B cell (primary cell): Measurements from ENCODE around the gene NUP214. TPM values are rescaled to one million over a fixed set of nuclear protein-coding genes. Genes with fewer than 3 reads are reported as not detected.

ENCODE experiments used
- ATAC-seq: fragments of 200-7000 bp; cut with Tn5 transposase; one replicate; pipeline ENCODE4 v1.10.0; 2021; ENCODE audit warnings: low read depth, mild to moderate bottlenecking, moderate number of reproducible peaks, moderate library complexity
- CTCF ChIA-PET: fragments of 350-600 bp; sonication (Branson Sonifier 250); formaldehyde crosslinking; loops from one replicate; lab custom pipeline; 2021; ENCODE audit warnings: antibody characterized with exemption, inconsistent platforms; lab: Charles Lee
- POLR2A ChIA-PET: fragments of 350-600 bp; sonication (Branson Sonifier 250); formaldehyde crosslinking; loops from one replicate; lab custom pipeline; 2021; ENCODE audit warnings: antibody characterized with exemption; lab: Charles Lee
- DNase-seq: peaks from one replicate; pipeline ENCODE4 v3.0.0; 2013
- H2AFZ ChIP-seq: 2 replicates; pipeline ENCODE4 v1.6.1; 2012; ENCODE audit warnings: mild to moderate bottlenecking, low read depth, low read length; ENCODE audit not compliant: insufficient read depth, poor library complexity, severe bottlenecking
- H3K27ac ChIP-seq, 2 donors: 1 replicate in 1 of 2; 2 replicates in 1 of 2; pipeline ENCODE4 v1.5.1; 2012 to 2013; ENCODE audit warnings: low read length in 2 of 2, mild to moderate bottlenecking in 2 of 2, moderate library complexity in 1 of 2
- H3K27me3 ChIP-seq, 4 experiments: fragments of 200-600 bp in 1 of 4; sonication (generic) in 1 of 4; replicated peaks in 1 of 4; 1 replicate in 2 of 4; 2 replicates in 2 of 4; pipeline versions ENCODE4 v1.6.1 to v1.7.0; 2013 to 2016; ENCODE audit warnings: low read length in 3 of 4, mild to moderate bottlenecking in 2 of 4, mixed read lengths in 1 of 4, moderate library complexity in 1 of 4; ENCODE audit not compliant: insufficient read depth in 4 of 4, control insufficient read depth in 3 of 4; ENCODE audit errors: control extremely low read depth in 1 of 4
- H3K36me3 ChIP-seq, 2 experiments: replicated peaks in 1 of 2; 1 replicate in 1 of 2; 2 replicates in 1 of 2; pipeline versions ENCODE4 v1.6.1 to v1.7.1; 2013; ENCODE audit warnings: low read length in 1 of 2; ENCODE audit not compliant: insufficient read depth in 2 of 2, control insufficient read depth in 1 of 2; ENCODE audit errors: control extremely low read depth in 1 of 2, extremely low read depth in 1 of 2
- H3K4me1 ChIP-seq, 2 donors: fragments of 200-600 bp in 1 of 2; sonication (generic) in 1 of 2; 1 replicate in 1 of 2; 2 replicates in 1 of 2; pipeline versions ENCODE4 v1.5.1 to v1.6.1; 2013 to 2017; ENCODE audit warnings: low read length in 2 of 2; ENCODE audit not compliant: control insufficient read depth in 2 of 2, insufficient read depth in 2 of 2
- H3K4me2 ChIP-seq: replicated peaks from 2 replicates; pipeline ENCODE3; 2012; ENCODE audit warnings: mild to moderate bottlenecking, low read depth, low read length; ENCODE audit not compliant: poor library complexity, severe bottlenecking
- H3K4me3 ChIP-seq, 5 experiments: fragments of 200-600 bp in 1 of 5; sonication (generic) in 1 of 5; 1 replicate in 3 of 5; 2 replicates in 2 of 5; pipeline versions ENCODE4 v1.5.1 to v1.7.0; 2011 to 2016; ENCODE audit warnings: low read length in 4 of 5, mild to moderate bottlenecking in 4 of 5, low read depth in 2 of 5, control low read depth in 1 of 5, moderate library complexity in 1 of 5; ENCODE audit not compliant: insufficient read depth in 1 of 5; ENCODE audit errors: control extremely low read depth in 1 of 5, extremely low read depth in 1 of 5
- H3K79me2 ChIP-seq: fragments of 200-600 bp; sonication (generic); one replicate; pipeline ENCODE4 v1.6.0; 2016; ENCODE audit warnings: low read length; ENCODE audit not compliant: control insufficient read depth, insufficient read depth
- H3K9ac ChIP-seq: fragments of 200-600 bp; sonication (generic); 2 replicates; pipeline ENCODE4 v1.6.1; 2017; ENCODE audit warnings: mild to moderate bottlenecking, low read length, moderate library complexity
- H3K9me3 ChIP-seq, 3 donors: one replicate each; pipeline versions ENCODE4 v1.6.1 to v1.7.1; 2013; ENCODE audit warnings: low read length in 2 of 3; ENCODE audit not compliant: control insufficient read depth in 2 of 3, insufficient read depth in 1 of 3; ENCODE audit errors: control extremely low read depth in 1 of 3
- H4K20me1 ChIP-seq: 2 replicates; pipeline ENCODE4 v1.6.0; 2012; ENCODE audit warnings: mild to moderate bottlenecking, low read length; ENCODE audit not compliant: insufficient read depth, control insufficient read depth, poor library complexity, severe bottlenecking
- H3K27ac Mint-ChIP-seq: one replicate; pipeline ENCODE4 v1.8.0; 2021; ENCODE audit warnings: mixed read lengths
- H3K27me3 Mint-ChIP-seq: one replicate; pipeline ENCODE4 v1.8.0; 2021; ENCODE audit warnings: mixed read lengths
- H3K4me1 Mint-ChIP-seq: one replicate; pipeline ENCODE4 v1.8.0; 2021; ENCODE audit warnings: mixed read lengths
- H3K4me3 Mint-ChIP-seq: one replicate; pipeline ENCODE4 v1.8.0; 2021; ENCODE audit warnings: mixed read lengths
- H3K9me3 Mint-ChIP-seq: one replicate; pipeline ENCODE4 v1.8.0; 2022; ENCODE audit warnings: mixed read lengths; ENCODE audit not compliant: insufficient read depth
- EZH2 ChIP-seq: IDR thresholded peaks from 2 replicates; pipeline ENCODE4 v1.6.1; 2012; ENCODE audit warnings: borderline replicate concordance, low read depth, mild to moderate bottlenecking, moderate library complexity, low read length; ENCODE audit not compliant: insufficient read depth, poor library complexity, severe bottlenecking
- WGBS: methylation state at CpG from one replicate; pipeline ENCODE4 v1.1.5; 2013; ENCODE audit warnings: missing lambda C conversion rate; ENCODE audit not compliant: insufficient coverage; 5-methylcytosine and 5-hydroxymethylcytosine counted together
- intact Hi-C: fragments of 100-400 bp; cut with micrococcal nuclease; formaldehyde crosslinking; loops from one replicate; pipeline ENCODE4 v1.10.0; 2022
- polyA plus RNA-seq: library from polyadenylated mRNA; depleted of rRNA; stranded (reverse); fragments of >200 nt; gene quantifications from 2 replicates; pipeline ENCODE4 v1.2.3, GENCODE V29; 2012
- total RNA-seq, 2 donors: library from RNA; stranded (reverse); fragments of 120-200 nt in 1 of 2; gene quantifications; 1 replicate in 1 of 2; 2 replicates in 1 of 2; pipeline versions ENCODE4 v1.2.3 to v1.2.4, GENCODE V29; 2013 to 2022
- TF ChIP-seq, protein P1 (sequence below): fragments of 200-600 bp; IDR thresholded peaks from one replicate; pipeline ENCODE4 v1.8.0; 2022; ENCODE audit warnings: antibody characterized with exemption, mild to moderate bottlenecking

Gene NUP214
- total and polyA plus RNA-seq, 2 donors (not counting 1 experiment from before 2014, with no cell fraction given) = 19.0 to 94.6 TPM

GRCh38 chr9:131227959-131228460, 102.6 kb downstream of the NUP214 start:
- H3K9me3 ChIP-seq = no peaks in the 10 kb centered on the region
- H2AFZ ChIP-seq = peak overlapping the region; percentile 14
- TF ChIP-seq, protein P1, sequence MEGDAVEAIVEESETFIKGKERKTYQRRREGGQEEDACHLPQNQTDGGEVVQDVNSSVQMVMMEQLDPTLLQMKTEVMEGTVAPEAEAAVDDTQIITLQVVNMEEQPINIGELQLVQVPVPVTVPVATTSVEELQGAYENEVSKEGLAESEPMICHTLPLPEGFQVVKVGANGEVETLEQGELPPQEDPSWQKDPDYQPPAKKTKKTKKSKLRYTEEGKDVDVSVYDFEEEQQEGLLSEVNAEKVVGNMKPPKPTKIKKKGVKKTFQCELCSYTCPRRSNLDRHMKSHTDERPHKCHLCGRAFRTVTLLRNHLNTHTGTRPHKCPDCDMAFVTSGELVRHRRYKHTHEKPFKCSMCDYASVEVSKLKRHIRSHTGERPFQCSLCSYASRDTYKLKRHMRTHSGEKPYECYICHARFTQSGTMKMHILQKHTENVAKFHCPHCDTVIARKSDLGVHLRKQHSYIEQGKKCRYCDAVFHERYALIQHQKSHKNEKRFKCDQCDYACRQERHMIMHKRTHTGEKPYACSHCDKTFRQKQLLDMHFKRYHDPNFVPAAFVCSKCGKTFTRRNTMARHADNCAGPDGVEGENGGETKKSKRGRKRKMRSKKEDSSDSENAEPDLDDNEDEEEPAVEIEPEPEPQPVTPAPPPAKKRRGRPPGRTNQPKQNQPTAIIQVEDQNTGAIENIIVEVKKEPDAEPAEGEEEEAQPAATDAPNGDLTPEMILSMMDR = no peak
- TF ChIP-seq EZH2 = no peak
- no peaks in the 10 kb centered on the region for H3K79me2 ChIP-seq
- DNase-seq (peak; percentile 40), ATAC-seq (peak; percentile 33)
- peak overlapping the region in 1 of 5 experiments; percentile 49 for H3K4me3 ChIP-seq
- peaks cover 14% of the 10 kb centered on the region for H3K4me1 Mint-ChIP-seq
- POLR2A ChIA-PET = no interaction called here
- H3K27me3 ChIP-seq = no peaks in the 10 kb centered on the region
- WGBS = 13% methylated on average over 8 of the region's 9 CpGs
- CTCF ChIA-PET = interaction anchor here (1.0 to 1.6 kb wide), 4 partner anchors 46 to 61 kb away, joined by 3 to 5 read pairs (median 3); partner anchors contain the start of gene PLPP7
- peaks cover 14 to 22% of the 10 kb centered on the region in 2 donors for H3K4me1 ChIP-seq
- H3K4me3 Mint-ChIP-seq = peak overlapping the region; percentile 66
- H3K9ac ChIP-seq = no peak overlapping the region
- H4K20me1 ChIP-seq = no peaks in the 10 kb centered on the region
- intact Hi-C loops = no loop called here
- H3K36me3 ChIP-seq = peaks cover 0 to 41% of the 10 kb centered on the region in 2 experiments
- H3K27ac Mint-ChIP-seq = peak overlapping the region; percentile 50
- H3K9me3 Mint-ChIP-seq = no peaks in the 10 kb centered on the region
- H3K4me2 ChIP-seq = peak overlapping the region; percentile 50
- no peak overlapping the region for H3K27ac ChIP-seq
- no peaks in the 10 kb centered on the region for H3K27me3 Mint-ChIP-seq

DNA sequence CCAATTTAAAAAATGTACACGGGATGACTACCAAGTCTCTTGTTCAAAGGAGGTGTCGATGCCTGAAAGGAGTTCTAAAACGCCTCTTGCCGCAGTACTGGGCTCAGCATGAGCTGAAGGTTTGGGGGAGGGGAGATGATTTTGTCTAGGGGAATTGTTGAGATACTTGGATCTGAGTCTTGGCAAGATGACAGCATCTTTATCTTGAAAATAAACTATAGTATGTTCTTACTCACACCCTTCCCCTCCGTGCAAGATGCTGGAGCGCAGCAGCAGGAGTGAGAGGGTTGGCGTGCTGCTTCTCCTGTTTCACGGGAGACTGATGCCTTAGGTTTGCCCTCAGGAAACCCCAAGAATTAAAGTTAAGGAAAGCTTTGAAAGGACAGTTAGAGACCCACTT, 103.6 kb downstream of the NUP214 start:
- TF ChIP-seq, protein P1 = no peak
- TF ChIP-seq EZH2 = no peak
- Histone ChIP-seq H3K4me2 (no peak overlapping the region), H3K36me3 (peaks cover 0 to 49% of the 10 kb centered on the region in 2 experiments), H3K4me1 (peaks cover 14 to 22% of the 10 kb centered on the region in 2 donors), H3K9ac (no peak overlapping the region), H3K27ac (no peak overlapping the region), H3K9me3 (no peaks in the 10 kb centered on the region), H4K20me1 (no peaks in the 10 kb centered on the region), H3K79me2 (no peaks in the 10 kb centered on the region), H3K27me3 (no peaks in the 10 kb centered on the region), H2AFZ (no peak overlapping the region), H3K4me3 (peak overlapping the region in 1 of 5 experiments; percentile 49)
- Mint-ChIP-seq H3K27ac (no peak overlapping the region), H3K9me3 (no peaks in the 10 kb centered on the region), H3K27me3 (no peaks in the 10 kb centered on the region), H3K4me3 (no peak overlapping the region), H3K4me1 (peaks cover 14% of the 10 kb centered on the region)
- CTCF ChIA-PET = interaction anchor here (1.0 to 1.5 kb wide), 3 partner anchors 8 to 60 kb away, joined by 3 to 5 read pairs (median 5); partner anchors contain the start of gene PLPP7
- intact Hi-C loops = no loop called here
- DNase-seq (no peak), ATAC-seq (no peak)
- WGBS = 72% methylated on average over 6 of the region's 8 CpGs
- POLR2A ChIA-PET = no interaction called here
